Amniotic epithelial cell (primary cell): ENCODE data around the gene CNTN4.
"Not testable (repeated sequence)": the region's sequence is repeated elsewhere in the genome, so short reads cannot be mapped to it uniquely, and the experiment has no call there.

ENCODE experiments used
- DNase-seq: peaks from one replicate; pipeline ENCODE4 v3.0.0-alpha.2; 2010; ENCODE audit warnings: low read depth

Gene CNTN4

GRCh38 chr3:2861920-2862319, 763.3 kb downstream of the CNTN4 start:
- DNase-seq: no peak

- no peak for DNase-seq
Measured at GRCh38 chr3:2862366-2862765, 763.7 kb downstream of the CNTN4 start.

- no peak for DNase-seq
Measured at GRCh38 chr3:2863127-2863526, 764.5 kb downstream of the CNTN4 start.

GRCh38 chr3:2869905-2870304, 771.2 kb downstream of the CNTN4 start:
- DNase-seq: no peak

- DNase-seq: no peak
Measured at GRCh38 chr3:2870724-2871333, 772.2 kb downstream of the CNTN4 start.

GRCh38 chr3:2872884-2873283, 774.2 kb downstream of the CNTN4 start:
- DNase-seq: no peak

- DNase-seq: no peak
Measured at GRCh38 chr3:2873986-2874385, 775.3 kb downstream of the CNTN4 start.

DNA sequence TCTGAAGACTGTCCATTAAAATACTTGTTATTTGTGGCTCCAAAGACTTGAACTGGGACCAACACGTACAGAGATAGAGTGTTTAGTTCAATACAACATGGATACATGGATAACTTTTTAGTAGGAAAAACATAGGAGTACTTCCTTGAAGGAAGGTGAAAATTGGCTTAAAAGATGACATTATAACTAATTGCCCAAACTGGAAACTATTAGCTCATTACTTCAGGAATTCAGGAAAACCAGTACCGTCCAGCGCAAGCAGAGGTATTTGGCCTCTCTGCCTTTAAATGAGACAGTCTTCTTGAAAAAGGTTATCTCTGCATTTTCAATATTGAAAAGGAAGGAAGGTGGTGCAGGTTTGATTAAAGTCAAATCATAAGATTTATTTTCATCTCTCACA, 777.0 kb downstream of the CNTN4 start:
- DNase-seq: no peak

DNA sequence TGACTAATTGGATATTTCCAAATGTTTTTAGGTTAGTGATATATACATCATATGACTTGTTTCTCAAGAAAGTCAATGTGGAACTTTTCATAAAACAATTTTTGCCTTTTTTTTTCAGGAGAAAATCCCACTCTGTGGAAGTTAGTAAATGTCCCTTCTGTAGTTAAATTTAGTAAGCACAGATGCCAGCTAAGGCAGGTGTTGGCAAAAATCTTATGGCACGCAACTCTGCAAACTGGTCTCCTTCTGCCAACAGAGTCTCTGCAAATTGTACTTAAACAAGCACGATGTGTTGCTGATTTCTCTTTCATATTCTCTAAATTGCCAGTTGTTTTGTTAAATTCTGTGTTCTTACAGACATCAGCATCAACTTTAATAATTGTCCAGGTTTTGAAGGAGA, 777.7 kb downstream of the CNTN4 start:
- DNase-seq: no peak

- no peak for DNase-seq
Measured at GRCh38 chr3:2879023-2879422, 780.4 kb downstream of the CNTN4 start.

- no peak for DNase-seq
Measured at GRCh38 chr3:2879587-2879986, 780.9 kb downstream of the CNTN4 start.

DNA sequence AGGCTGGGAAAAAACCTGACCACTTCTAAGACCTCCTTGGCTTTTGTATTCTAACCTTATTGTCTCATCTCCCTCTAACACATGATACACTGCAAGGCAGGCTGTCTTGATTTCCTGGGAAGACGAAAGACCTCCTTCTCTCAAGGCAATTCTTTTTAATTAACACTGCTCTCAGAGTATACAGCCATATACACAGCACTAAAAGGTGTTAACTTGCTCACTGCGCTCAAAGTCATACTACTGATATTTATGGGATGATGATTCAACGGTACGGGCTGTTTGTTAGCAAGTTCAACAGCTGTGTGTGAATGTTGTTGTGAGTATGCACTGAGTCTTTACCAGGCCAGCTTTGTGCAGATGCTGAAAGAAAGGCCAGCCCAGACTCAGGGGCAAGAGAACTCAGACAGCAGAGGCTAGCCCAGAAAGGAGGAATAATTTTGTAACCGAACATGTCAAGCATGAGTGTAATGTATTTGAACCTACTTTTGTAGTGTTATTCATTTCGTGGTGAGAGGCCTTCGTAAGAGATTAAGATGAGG, 781.6 kb downstream of the CNTN4 start:
- no peak for DNase-seq

DNA sequence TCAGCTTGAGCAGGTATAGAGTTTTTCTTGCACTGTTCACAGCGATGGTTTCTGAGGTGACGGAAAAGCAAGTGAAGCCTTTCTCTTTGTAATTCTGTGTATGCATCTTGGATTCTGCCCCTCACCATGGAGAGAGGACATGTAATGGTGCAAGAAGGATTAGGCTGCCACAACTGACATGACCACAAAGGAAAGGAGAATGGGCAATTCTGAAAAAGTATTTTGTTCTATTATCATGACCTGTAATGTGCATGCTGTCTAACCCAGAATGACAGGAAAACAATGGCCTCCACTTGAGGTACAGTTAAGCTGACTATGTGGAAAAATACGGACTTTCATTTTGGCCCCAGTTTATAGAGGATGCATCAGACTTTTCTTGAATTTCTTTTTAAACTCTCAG, 784.6 kb downstream of the CNTN4 start:
- DNase-seq: no peak

DNA sequence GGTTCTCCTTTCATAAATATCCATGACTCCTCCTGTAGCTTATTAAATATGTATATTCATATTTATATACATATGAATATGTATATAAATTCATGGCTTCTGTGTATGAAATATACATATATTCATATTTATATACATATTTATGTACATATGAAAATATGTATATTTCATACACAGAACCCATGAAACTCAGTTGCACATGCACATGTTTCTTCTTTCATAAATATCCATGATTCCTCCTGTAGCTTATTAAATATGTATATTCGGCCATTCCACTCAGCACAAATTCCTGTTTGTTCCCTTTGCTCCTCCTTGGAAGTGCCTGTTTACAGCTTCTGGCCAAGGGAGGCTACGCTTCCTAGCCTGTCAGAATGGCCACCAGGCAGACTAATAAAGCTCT, 789.9 kb downstream of the CNTN4 start:
- DNase-seq: no peak

DNA sequence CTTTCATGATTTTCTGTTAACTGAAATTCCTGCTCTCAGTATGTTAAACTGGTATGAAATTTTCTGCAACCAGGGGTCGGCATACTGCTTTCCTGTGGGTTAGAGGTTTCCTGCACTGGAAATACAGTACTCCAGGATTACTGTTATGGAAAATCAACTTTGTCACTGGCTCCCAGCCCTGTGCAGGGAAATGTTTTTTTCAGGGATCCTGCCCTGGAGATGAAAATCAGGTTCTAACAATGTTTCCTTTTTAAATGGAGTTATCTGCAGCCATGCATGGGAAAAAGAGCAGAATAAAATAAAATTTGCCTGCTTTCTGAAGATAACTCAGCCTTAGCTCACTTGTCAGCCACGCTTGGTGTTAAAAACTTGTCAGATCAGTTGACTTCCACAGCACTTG, 791.1 kb downstream of the CNTN4 start:
- no peak for DNase-seq

DNA sequence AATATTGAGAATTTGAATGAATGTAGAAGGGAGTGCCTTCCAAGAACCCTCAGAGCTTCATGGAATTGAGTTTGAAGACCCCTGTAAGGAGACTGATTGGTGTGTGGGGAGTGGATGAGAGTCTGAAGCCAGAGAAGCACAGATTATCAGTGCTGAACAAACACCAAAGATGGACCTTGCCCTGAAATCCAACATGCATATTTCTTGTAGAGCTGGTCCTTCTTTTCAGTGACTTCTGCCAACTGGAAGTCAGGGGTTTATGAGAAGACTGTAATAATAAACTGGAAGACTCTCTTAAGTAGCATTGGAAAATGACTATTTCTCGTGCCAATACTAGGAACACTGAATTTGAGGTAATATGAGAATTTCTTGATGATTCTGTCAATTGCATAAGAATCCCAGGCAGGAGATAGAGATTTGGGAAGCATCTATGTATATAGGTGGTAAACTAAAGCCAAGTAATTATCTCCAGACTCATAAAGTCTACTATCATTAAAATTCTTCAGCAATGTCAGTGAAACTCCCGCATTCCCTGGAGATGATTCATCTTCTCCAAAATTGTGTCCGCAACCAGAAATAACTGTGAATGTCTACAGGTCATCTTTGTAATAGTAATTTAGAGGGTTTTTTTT, 797.8 kb downstream of the CNTN4 start:
- DNase-seq: no peak

DNA sequence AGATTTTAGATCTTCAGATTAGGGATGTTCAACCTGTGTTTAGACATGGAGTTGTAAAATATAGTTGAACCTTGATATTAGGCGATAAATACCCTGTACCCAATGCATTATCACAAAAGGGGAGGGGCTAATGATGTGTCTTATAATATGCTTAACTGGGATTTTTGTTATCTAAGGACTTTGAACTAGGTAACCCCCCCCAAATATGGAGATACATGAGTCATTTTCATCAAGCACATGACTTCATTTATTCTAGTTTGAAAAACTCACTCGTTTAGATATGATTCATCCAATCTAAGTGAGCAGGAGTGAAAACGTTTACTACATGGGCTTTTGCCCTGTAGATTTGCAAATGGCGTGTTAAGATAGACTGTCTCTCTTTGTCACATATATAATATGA, 799.2 kb downstream of the CNTN4 start:
- no peak for DNase-seq

- no peak for DNase-seq
Measured at GRCh38 chr3:2898591-2899353, 800.1 kb downstream of the CNTN4 start.

GRCh38 chr3:2904054-2904453, 805.4 kb downstream of the CNTN4 start:
- DNase-seq: no peak

GRCh38 chr3:2908693-2909351, 810.2 kb downstream of the CNTN4 start:
- DNase-seq: no peak

DNA sequence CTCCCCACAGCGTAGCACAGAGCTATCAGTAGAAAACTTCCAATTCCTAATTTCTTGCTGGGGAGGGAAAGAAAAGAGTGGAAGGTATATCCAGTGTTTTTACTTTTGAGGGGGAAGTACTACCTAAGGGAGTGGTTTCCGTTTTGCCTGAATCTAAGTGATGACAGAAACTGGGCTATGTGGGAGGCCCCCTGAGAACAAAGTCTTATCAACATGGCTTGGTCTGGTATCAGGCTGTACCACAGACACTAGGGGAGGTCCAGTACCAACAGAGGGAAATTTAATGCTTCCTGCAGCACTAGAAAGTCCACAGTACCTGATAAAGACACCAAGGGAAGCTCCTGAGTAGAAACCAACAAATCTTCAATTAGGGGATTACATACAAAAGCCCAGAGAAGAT, 812.3 kb downstream of the CNTN4 start:
- no peak for DNase-seq

DNA sequence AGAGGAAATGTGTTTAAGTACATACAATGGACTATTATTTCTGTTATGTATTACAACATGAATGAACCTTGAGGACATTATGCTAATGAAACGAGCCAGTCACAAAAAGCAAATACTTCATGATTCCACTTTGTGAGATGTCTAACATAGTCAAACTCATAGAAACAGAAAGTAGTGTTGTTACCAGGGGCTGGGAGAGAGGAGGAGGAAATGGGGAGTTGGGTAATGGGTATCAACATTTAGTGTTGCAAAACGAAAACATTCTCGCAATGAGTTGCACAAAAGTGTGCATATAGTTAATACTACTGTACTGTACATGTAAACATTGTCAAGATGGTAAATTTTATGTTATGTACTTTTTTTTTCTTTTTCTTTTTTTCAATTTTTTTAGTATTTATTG, 817.2 kb downstream of the CNTN4 start:
- no peak for DNase-seq

GRCh38 chr3:2916640-2917039, 818.0 kb downstream of the CNTN4 start:
- not testable (repeated sequence) for DNase-seq
